Brain microvascular endothelial cell (primary cell): ENCODE measurements around the gene CFAP410.
"Not testable (repeated sequence)": the region's sequence is repeated elsewhere in the genome, so short reads cannot be mapped to it uniquely, and the experiment has no call there.

Experiments used
- DNase-seq: peaks from one replicate; pipeline ENCODE4 v3.0.0-alpha.2; 2020
- H3K27ac ChIP-seq: fragments of 250-450 bp; sonication (Bioruptor Pico); 2 replicates; pipeline ENCODE4 v1.5.1; 2020; ENCODE audit warnings: mild to moderate bottlenecking, moderate library complexity
- H3K27me3 ChIP-seq: fragments of 250-450 bp; sonication (Bioruptor Pico); replicated peaks from 2 replicates; pipeline ENCODE4 v1.5.1; 2020; ENCODE audit warnings: mild to moderate bottlenecking
- H3K36me3 ChIP-seq: fragments of 250-450 bp; sonication (Bioruptor Pico); replicated peaks from 2 replicates; pipeline ENCODE4 v1.5.1; 2020; ENCODE audit warnings: mild to moderate bottlenecking
- H3K4me3 ChIP-seq: 2 replicates; pipeline ENCODE4 v1.5.1; 2011; ENCODE audit warnings: low read depth, mild to moderate bottlenecking, control low read depth, low read length, moderate library complexity
- CTCF ChIP-seq: IDR thresholded peaks from 2 replicates; pipeline ENCODE4 v1.5.1; 2011; ENCODE audit warnings: low read depth, mild to moderate bottlenecking, moderate library complexity, low read length, control low read depth, inconsistent platforms; ENCODE audit errors: missing control alignments
- in situ Hi-C: cut with HindIII; loops from 2 replicates; pipeline ENCODE4 v1.10.0; 2017; ENCODE audit warnings: low sequenced_read_pairs, low pct_ligation_motif_present

The CFAP410 gene

GRCh38 chr21:44286716-44287632 lies 52.2 kb downstream of the CFAP410 start:
- no peak for DNase-seq
- Histone ChIP-seq H3K27ac (no peak overlapping the region), H3K27me3 (no peaks in the 10 kb centered on the region), H3K4me3 (no peak overlapping the region), H3K36me3 (no peaks in the 10 kb centered on the region)
- in situ Hi-C loops = no loop called here
- no peak for TF ChIP-seq CTCF

DNA sequence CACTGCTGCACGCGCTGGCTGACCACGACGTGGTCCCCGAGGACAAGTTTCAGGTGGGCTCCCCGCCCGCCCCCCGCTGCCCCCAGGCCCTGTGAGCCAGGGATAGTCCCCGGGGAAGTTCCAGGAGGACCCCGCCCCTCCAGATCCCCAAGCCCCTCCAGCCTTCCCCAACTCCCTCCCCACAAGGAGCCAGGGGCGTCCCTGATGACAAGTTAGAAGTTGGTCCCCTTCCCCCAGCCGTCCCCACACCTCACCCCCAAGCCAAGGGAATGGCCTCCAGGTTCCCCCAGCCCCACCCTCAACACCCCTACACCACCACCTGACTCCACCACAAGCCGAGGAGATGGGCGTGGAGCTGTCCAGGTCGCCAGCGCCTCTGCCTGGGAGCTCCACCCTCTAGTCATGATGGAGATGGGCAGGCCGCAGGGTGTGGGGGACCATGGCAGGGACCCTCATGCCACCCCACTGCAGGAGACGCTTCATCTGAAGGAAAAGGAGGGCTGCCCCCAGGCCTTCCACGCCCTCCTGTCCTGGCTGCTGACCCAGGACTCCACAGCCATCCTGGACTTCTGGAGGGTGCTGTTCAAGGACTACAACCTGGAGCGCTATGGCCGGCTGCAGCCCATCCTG lies 53.0 kb downstream of the CFAP410 start:
- in situ Hi-C loops = no loop called here
- H3K36me3 ChIP-seq = no peaks in the 10 kb centered on the region
- no peak for TF ChIP-seq CTCF
- no peak for DNase-seq
- H3K27me3 ChIP-seq = no peaks in the 10 kb centered on the region
- H3K27ac ChIP-seq = no peak overlapping the region
- no peak overlapping the region for H3K4me3 ChIP-seq

DNA sequence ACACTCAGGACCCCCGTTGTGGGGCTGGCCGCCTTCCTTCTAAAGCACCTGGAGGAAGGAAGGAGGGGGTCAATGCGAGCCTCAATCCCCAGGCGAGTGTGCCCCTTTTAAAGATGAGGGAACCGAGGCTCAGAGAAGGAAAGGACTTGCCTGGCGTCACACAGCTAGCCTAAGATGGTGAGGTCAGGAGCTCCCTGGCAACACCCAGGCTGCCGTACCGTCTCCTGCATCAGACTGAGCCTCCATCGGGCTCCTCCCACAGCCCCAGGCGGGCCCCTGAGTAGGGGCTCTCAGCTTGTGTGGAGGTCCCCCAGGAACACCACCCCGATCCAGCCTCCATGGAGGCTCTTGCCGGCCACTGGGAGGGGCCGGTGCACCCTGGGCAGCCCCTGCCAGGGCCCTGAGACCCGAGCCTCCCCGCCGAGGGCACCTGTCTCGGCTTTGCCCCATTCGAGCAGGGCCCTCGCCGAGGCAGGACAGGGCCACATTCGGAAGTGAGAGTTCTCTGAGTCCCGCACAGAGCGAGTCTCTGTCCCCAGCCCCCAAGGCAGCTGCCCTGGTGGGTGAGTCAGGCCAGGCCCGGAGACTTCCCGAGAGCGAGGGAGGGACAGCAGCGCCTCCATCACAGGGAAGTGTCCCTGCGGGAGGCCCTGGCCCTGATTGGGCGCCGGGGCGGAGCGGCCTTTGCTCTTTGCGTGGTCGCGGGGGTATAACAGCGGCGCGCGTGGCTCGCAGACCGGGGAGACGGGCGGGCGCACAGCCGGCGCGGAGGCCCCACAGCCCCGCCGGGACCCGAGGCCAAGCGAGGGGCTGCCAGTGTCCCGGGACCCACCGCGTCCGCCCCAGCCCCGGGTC lies 53.8 kb downstream of the CFAP410 start, which contains the start of gene AIRE:
TSS of gene AIRE (plus strand) at position 739 of the 855 bp plus-strand sequence. CDS start 131 bp downstream, outside the sequence.
- in situ Hi-C loops = no loop called here
- peak; percentile 21 for DNase-seq
- no peak for TF ChIP-seq CTCF

GRCh38 chr21:44283948-44284347 lies 55.2 kb downstream of the CFAP410 start:
- no peak for DNase-seq
- TF ChIP-seq CTCF = no peak
- Histone ChIP-seq H3K4me3 (no peak overlapping the region), H3K36me3 (no peaks in the 10 kb centered on the region), H3K27ac (no peak overlapping the region), H3K27me3 (no peaks in the 10 kb centered on the region)
- in situ Hi-C loops = no loop called here

More for the DNA sequence above, 53.8 kb downstream of the CFAP410 start, which contains the start of gene AIRE:
- peak within 1 kb of the TSS; percentile 15 for H3K4me3 ChIP-seq
- no peaks in the 10 kb centered on the region for H3K27me3 ChIP-seq
- no peaks in the 10 kb centered on the region for H3K36me3 ChIP-seq
- H3K27ac ChIP-seq = no peak within 1 kb of the TSS

DNA sequence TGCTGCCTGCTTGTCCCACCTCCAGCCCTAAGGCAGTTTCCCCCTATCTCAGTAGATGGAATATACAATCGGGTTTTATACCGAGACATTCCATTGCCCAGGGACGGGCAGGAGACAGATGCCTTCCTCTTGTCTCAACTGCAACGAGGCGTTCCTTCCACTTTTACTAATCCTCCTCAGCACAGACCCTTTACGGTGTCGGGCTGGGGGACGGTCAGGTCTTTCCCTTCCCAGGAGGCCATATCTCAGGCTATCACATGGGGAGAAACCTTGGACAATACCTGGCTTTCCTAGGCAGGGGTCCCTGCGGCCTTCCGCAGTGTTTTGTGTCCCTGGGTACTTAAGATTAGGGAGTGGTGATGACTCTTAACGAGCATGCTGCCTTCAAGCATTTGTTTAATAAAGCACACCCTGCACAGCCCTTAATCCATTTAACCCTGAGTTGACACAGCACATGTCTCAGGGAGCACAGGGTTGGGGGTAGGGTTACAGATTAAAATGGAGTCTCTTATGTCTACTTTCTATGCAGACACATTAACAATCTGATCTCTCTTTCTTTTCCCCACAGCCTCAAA lies 55.9 kb downstream of the CFAP410 start:
- H3K27ac ChIP-seq, H3K4me3 ChIP-seq, H3K27me3 ChIP-seq, H3K36me3 ChIP-seq, in situ Hi-C loops, DNase-seq: not testable (repeated sequence)
